Astrocyte (in vitro differentiated cells and primary cell): ENCODE measurements around the gene CYP46A1. TPM values are rescaled to one million over a fixed set of nuclear protein-coding genes. Genes with fewer than 3 reads are reported as not detected.

Source experiments
- DNase-seq: peaks from one replicate; pipeline ENCODE4 v3.0.0-alpha.2; 2010; ENCODE audit warnings: low read depth
- FAIRE-seq: peaks from 2 replicates; lab custom pipeline; 2011; peaks lifted over from hg19 to GRCh38; lab: Jason Lieb, UNC
- H2AFZ ChIP-seq: 2 replicates; pipeline ENCODE4 v1.6.0; 2012; ENCODE audit warnings: low read depth, low read length, inconsistent platforms
- H3K27ac ChIP-seq: 2 replicates; pipeline ENCODE4 v1.5.1; 2011; ENCODE audit warnings: low read depth, low read length, inconsistent platforms
- H3K27me3 ChIP-seq: 2 replicates; pipeline ENCODE4 v1.6.0; 2011; ENCODE audit warnings: low read length, inconsistent platforms; ENCODE audit not compliant: insufficient read depth
- H3K36me3 ChIP-seq: 2 replicates; pipeline ENCODE4 v1.5.1; 2011; ENCODE audit warnings: low read length, inconsistent platforms; ENCODE audit not compliant: insufficient read depth
- H3K4me1 ChIP-seq: 2 replicates; pipeline ENCODE4 v1.5.1; 2011; ENCODE audit warnings: low read length, inconsistent platforms; ENCODE audit not compliant: insufficient read depth
- H3K4me2 ChIP-seq: 2 replicates; pipeline ENCODE4 v1.6.0; 2012; ENCODE audit warnings: low read length, inconsistent platforms
- H3K4me3 ChIP-seq: 2 replicates; pipeline ENCODE4 v1.5.1; 2011; ENCODE audit warnings: low read depth, mild to moderate bottlenecking, low read length, inconsistent platforms; ENCODE audit not compliant: insufficient read depth
- H3K79me2 ChIP-seq: 2 replicates; pipeline ENCODE4 v1.6.0; 2012; ENCODE audit warnings: mild to moderate bottlenecking, low read length, inconsistent platforms; ENCODE audit not compliant: insufficient read depth
- H3K9ac ChIP-seq: 2 replicates; pipeline ENCODE4 v1.6.0; 2012; ENCODE audit warnings: mild to moderate bottlenecking, low read length, inconsistent platforms
- H3K9me3 ChIP-seq: 2 replicates; pipeline ENCODE4 v1.5.1; 2012; ENCODE audit warnings: low read depth, mild to moderate bottlenecking, low read length, inconsistent platforms; ENCODE audit not compliant: insufficient read depth
- H4K20me1 ChIP-seq: 2 replicates; pipeline ENCODE4 v1.6.0; 2012; ENCODE audit warnings: low read length, inconsistent platforms; ENCODE audit not compliant: insufficient read depth
- H3K27ac Mint-ChIP-seq: one replicate; pipeline ENCODE4 v1.8.0; 2021; ENCODE audit warnings: mild to moderate bottlenecking, mixed read lengths; ENCODE audit not compliant: unreplicated experiment
- H3K27me3 Mint-ChIP-seq: one replicate; pipeline ENCODE4 v1.8.0; 2021; ENCODE audit warnings: low read depth, mixed read lengths; ENCODE audit not compliant: unreplicated experiment
- H3K36me3 Mint-ChIP-seq: one replicate; pipeline ENCODE4 v1.8.0; 2021; ENCODE audit warnings: low read depth, mixed read lengths; ENCODE audit not compliant: unreplicated experiment
- H3K4me1 Mint-ChIP-seq: one replicate; pipeline ENCODE4 v1.8.0; 2021; ENCODE audit warnings: low read depth, mixed read lengths; ENCODE audit not compliant: unreplicated experiment
- H3K4me3 Mint-ChIP-seq: one replicate; pipeline ENCODE4 v1.8.0; 2021; ENCODE audit warnings: mild to moderate bottlenecking, moderate library complexity, mixed read lengths; ENCODE audit not compliant: unreplicated experiment
- H3K9me3 Mint-ChIP-seq: one replicate; pipeline ENCODE4 v1.8.0; 2021; ENCODE audit warnings: mild to moderate bottlenecking, mixed read lengths; ENCODE audit not compliant: unreplicated experiment
- EZH2 ChIP-seq: IDR thresholded peaks from 2 replicates; pipeline ENCODE4 v1.6.1; 2012; ENCODE audit warnings: mild to moderate bottlenecking, low read length, inconsistent platforms; ENCODE audit not compliant: insufficient read depth
- total RNA-seq: library from RNA; stranded (reverse); gene quantifications from 2 replicates; pipeline ENCODE4 v1.2.1, GENCODE V29; 2021
- TF ChIP-seq, protein P1 (sequence below): IDR thresholded peaks from 2 replicates; pipeline ENCODE4 v1.5.1; 2011; ENCODE audit warnings: low read depth, mild to moderate bottlenecking, inconsistent platforms, low read length, moderate library complexity; ENCODE audit not compliant: insufficient read depth

Gene CYP46A1
- total RNA-seq, 1 donor from 2014 or later = 0.52 TPM

DNA sequence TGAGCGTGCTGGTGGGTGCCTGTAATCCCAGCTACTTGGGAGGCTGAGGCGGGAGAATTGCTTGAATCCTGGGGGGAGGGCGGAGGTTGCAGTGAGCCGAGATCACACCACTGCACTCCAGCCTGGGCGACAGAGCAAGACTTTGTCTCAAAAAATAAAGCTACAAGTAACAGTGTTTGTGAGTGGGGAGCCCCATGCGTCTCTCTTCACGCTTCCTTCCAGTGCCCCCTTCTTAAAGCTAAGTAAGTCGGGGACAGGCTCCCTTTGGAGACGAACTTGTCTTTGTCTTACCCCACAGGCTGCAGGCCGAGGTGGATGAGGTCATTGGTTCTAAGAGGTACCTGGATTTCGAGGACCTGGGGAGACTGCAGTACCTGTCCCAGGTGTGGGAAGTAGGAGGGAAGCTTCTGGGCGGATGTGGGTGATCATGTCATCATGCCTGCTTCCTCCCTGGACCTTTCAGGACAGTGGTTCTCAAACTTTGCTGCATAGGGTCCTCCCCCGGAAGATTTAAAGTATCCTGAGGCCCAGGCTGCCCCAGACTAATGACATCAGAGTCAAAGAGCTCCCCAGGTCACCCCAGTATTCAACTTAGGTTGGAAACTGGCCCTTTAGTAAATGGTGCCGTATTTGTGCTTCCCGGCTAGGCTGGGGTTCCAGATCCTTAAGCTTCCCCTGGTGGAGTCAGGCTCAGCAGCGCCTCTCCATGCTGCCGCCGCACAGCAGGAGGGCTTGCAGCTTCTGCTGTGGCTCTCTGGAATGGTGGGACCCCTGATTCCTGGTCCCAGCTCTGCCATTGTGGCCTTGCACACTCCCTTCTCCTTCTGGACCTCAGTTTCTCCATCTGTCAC lies 37.1 kb downstream of the CYP46A1 start:
- no peak overlapping the region for H3K4me3 Mint-ChIP-seq

DNA sequence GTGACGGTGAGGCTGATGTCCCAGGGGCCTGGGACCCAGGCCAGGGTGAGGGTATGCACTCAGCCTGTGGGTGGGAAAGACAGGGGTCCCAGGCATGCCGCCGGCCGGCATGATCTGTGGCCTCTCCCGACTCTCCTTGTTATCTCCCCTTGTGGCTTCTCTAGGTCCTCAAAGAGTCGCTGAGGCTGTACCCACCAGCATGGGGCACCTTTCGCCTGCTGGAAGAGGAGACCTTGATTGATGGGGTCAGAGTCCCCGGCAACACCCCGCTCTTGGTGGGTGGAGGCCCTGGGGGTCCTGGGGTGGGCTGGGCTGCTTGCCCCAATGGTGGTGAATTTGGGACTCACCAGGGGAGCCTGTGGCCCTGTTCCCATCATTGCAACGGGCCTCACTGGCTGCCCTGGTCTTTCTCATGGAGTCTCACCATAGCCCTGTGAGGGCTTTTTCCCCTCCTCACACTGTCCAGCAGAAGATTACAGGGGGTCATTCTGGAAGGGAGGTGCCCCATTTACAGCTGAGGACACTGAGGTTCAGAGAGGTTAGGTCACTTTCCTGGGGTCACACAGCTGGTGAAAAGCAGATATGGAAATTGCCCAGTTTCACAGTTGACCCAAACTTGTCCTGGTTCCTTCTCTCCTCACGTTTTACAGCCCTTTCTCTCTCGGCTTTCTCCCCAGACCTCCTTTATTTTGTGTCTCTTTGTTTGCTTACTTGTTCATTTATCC lies 37.9 kb downstream of the CYP46A1 start:
- H4K20me1 ChIP-seq = no peaks in the 10 kb centered on the region
- no peak overlapping the region for H3K4me3 ChIP-seq
- H3K27me3 Mint-ChIP-seq = peaks cover 31% of the 10 kb centered on the region
- H3K9ac ChIP-seq = no peak overlapping the region
- FAIRE-seq (no peak), DNase-seq (no peak)
- no peaks in the 10 kb centered on the region for H3K9me3 ChIP-seq
- no peaks in the 10 kb centered on the region for H3K79me2 ChIP-seq
- H2AFZ ChIP-seq = no peak overlapping the region
- H3K4me1 ChIP-seq = no peaks in the 10 kb centered on the region
- H3K4me1 Mint-ChIP-seq = no peaks in the 10 kb centered on the region
- H3K27me3 ChIP-seq = peaks cover 8% of the 10 kb centered on the region
- TF ChIP-seq, protein P1, sequence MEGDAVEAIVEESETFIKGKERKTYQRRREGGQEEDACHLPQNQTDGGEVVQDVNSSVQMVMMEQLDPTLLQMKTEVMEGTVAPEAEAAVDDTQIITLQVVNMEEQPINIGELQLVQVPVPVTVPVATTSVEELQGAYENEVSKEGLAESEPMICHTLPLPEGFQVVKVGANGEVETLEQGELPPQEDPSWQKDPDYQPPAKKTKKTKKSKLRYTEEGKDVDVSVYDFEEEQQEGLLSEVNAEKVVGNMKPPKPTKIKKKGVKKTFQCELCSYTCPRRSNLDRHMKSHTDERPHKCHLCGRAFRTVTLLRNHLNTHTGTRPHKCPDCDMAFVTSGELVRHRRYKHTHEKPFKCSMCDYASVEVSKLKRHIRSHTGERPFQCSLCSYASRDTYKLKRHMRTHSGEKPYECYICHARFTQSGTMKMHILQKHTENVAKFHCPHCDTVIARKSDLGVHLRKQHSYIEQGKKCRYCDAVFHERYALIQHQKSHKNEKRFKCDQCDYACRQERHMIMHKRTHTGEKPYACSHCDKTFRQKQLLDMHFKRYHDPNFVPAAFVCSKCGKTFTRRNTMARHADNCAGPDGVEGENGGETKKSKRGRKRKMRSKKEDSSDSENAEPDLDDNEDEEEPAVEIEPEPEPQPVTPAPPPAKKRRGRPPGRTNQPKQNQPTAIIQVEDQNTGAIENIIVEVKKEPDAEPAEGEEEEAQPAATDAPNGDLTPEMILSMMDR = no peak
- no peak for TF ChIP-seq EZH2
- H3K36me3 Mint-ChIP-seq = no peaks in the 10 kb centered on the region
- no peaks in the 10 kb centered on the region for H3K36me3 ChIP-seq
- H3K4me3 Mint-ChIP-seq = no peak overlapping the region
- H3K4me2 ChIP-seq = no peak overlapping the region
- no peak overlapping the region for H3K27ac Mint-ChIP-seq
- H3K27ac ChIP-seq = no peak overlapping the region
- no peaks in the 10 kb centered on the region for H3K9me3 Mint-ChIP-seq

More for the DNA sequence above, 37.1 kb downstream of the CYP46A1 start:
- Histone ChIP-seq H3K4me3 (no peak overlapping the region), H3K4me2 (no peak overlapping the region), H3K9ac (no peak overlapping the region), H2AFZ (no peak overlapping the region), H3K27me3 (peaks cover 8% of the 10 kb centered on the region), H3K79me2 (no peaks in the 10 kb centered on the region), H4K20me1 (no peaks in the 10 kb centered on the region), H3K36me3 (no peaks in the 10 kb centered on the region), H3K27ac (no peak overlapping the region), H3K4me1 (no peaks in the 10 kb centered on the region), H3K9me3 (no peaks in the 10 kb centered on the region)
- FAIRE-seq (no peak), DNase-seq (no peak)
- Mint-ChIP-seq H3K9me3 (peaks cover 1% of the 10 kb centered on the region), H3K36me3 (no peaks in the 10 kb centered on the region), H3K27ac (no peak overlapping the region), H3K4me1 (no peaks in the 10 kb centered on the region), H3K27me3 (peaks cover 33% of the 10 kb centered on the region)
- TF ChIP-seq, protein P1 = no peak
- no peak for TF ChIP-seq EZH2
